Effector CD8-positive, alpha-beta T cell (primary cell): ENCODE results near the gene BPI.
"Not testable (repeated sequence)": the region's sequence is repeated elsewhere in the genome, so short reads cannot be mapped to it uniquely, and the experiment has no call there.

Experiments used
- DNase-seq: peaks from one replicate; lab custom pipeline; 2025; lab: John Stamatoyannopoulos, UW

Gene BPI

GRCh38 chr20:38304845-38305447, 990 bp downstream of the BPI start:
- DNase-seq: no peak

GRCh38 chr20:38305541-38305940, 1.6 kb downstream of the BPI start:
- no peak for DNase-seq

GRCh38 chr20:38306379-38306778, 2.4 kb downstream of the BPI start:
- DNase-seq: no peak

- DNase-seq: no peak
These were observed 3.6 kb downstream of the BPI start for GRCh38 chr20:38307371-38308046.

- DNase-seq: no peak
These were observed 4.1 kb downstream of the BPI start for GRCh38 chr20:38308047-38308438.

- no peak for DNase-seq
These were observed 4.5 kb downstream of the BPI start for GRCh38 chr20:38308447-38308846.

- DNase-seq: no peak
These were observed 7.1 kb downstream of the BPI start for GRCh38 chr20:38311091-38311490.

- no peak for DNase-seq
These were observed 7.5 kb downstream of the BPI start for GRCh38 chr20:38311491-38311890.

- DNase-seq: no peak
These were observed 9.7 kb downstream of the BPI start for GRCh38 chr20:38313676-38314075.

GRCh38 chr20:38314350-38314749, 10.4 kb downstream of the BPI start:
- DNase-seq: not testable (repeated sequence)

- no peak for DNase-seq
These were observed 11.5 kb downstream of the BPI start for GRCh38 chr20:38315290-38315966.

- DNase-seq: no peak
These were observed 12.4 kb downstream of the BPI start for GRCh38 chr20:38316341-38316740.

- no peak for DNase-seq
These were observed 13.5 kb downstream of the BPI start for GRCh38 chr20:38317422-38317821.

- DNase-seq: no peak
These were observed 16.3 kb downstream of the BPI start for GRCh38 chr20:38320221-38320620.

- no peak for DNase-seq
These were observed 18.1 kb downstream of the BPI start for GRCh38 chr20:38321959-38322598.

GRCh38 chr20:38324159-38324558, 20.2 kb downstream of the BPI start:
- no peak for DNase-seq

GRCh38 chr20:38325167-38325566, 21.2 kb downstream of the BPI start:
- no peak for DNase-seq

GRCh38 chr20:38325905-38326304, 21.9 kb downstream of the BPI start:
- no peak for DNase-seq

GRCh38 chr20:38326309-38326708, 22.4 kb downstream of the BPI start:
- no peak for DNase-seq

- DNase-seq: no peak
These were observed 26.7 kb downstream of the BPI start for GRCh38 chr20:38330638-38331037.

- no peak for DNase-seq
These were observed 27.3 kb downstream of the BPI start for GRCh38 chr20:38331245-38331644.

- DNase-seq: no peak
These were observed 27.9 kb downstream of the BPI start for GRCh38 chr20:38331814-38332213.

GRCh38 chr20:38334016-38334415, 30.1 kb downstream of the BPI start:
- no peak for DNase-seq
